ENCODE data around the gene SRRM3.
"Not testable (repeated sequence)": the region's sequence is repeated elsewhere in the genome, so short reads cannot be mapped to it uniquely, and the experiment has no call there.

The SRRM3 gene

DNA sequence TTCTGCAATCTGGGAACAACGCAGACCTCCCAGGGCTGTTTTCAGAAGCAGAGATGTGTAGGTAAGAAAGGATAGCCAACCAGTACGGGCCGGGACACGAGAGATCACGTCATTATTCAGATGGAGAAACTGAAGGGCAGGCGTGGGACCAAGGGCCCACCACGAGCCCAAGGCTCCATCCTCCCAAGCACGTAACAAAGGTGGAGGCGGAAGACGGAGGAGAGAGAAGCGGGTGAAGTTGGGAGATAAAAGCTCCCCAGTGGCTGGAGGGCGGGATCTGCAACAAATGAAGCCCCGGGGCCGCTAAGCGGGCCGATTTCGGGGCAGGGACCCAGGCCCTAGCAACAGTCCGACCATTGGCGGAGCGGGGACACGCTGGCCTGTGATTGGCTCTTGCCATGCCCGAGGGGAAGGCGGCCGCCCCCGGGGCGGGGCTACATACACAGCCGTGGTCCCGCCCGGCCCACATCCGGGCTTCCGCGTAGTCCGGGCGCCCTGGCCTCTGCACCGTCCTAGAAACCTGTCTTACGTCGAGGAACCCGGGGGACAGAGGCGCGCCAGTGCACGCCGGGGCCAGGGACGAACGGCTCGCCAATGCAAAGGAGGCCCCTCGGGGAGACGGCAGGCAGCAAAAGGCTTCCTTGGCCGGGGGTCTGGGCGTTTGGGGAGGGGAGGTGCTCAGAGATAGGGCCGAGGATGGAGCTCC is 116.2 kb downstream of the SRRM3 start:
- peak; percentile 87 for DNase-seq

DNA sequence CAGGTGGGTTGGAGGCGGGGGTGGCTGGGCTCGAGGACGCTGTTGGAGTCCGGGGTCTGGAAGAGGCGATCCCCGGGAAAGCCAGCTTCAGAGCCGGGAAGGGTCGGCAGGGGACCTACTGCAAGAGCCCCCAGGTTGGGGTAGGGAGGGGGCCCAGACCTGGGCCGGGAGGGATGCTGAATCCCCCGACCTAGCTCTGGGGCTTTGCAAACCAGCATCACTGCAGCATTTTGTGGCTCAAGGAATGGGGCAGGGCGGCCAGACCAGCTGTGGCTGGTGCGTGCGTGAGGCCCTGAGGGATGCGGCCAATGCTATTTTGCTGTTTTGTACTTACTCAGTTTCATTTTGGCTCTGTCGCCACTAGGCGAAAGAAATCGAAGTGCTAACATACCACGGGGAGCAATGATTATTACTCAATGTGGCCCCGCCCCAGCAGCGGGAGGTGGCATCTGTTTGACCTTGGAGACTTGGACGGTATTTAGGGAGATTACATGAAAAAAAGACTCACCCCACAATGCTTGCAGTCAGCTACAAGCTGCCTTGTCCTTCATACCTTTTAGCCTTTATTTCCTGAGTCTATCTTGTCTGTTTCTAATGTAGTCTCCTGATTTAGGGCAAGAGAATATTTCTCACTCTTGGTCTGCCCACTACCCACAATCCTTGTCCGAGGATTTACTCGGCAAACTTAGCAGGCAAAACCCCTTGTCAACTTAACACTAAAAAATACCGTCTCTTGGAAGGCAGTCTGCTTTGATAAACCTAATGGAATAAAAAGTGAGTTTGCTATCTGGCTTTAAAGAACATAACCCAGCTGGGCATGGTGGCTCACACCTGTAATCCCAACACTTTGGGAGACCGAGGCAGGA is 117.0 kb downstream of the SRRM3 start:
- no peak for DNase-seq

DNA sequence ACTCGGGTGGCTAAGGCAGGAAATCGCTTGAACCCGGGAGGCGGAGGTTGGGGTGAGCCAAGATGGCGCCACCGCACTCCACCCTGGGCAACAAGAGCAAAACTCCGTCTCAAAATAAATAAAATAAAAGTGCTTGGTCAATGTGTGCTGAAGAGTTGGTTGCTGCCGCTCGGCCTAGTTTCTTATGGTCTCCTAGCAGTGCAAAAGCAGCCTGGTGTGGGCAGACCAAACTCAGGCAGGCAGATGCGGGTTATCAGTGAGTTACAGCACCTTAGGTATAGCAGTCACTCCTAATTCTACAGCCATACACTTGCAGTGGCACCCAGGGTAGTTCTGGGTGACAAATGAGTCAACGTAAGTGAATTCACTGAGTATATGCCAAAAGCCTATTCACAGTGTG is 123.4 kb downstream of the SRRM3 start:
- no peak for DNase-seq

DNA sequence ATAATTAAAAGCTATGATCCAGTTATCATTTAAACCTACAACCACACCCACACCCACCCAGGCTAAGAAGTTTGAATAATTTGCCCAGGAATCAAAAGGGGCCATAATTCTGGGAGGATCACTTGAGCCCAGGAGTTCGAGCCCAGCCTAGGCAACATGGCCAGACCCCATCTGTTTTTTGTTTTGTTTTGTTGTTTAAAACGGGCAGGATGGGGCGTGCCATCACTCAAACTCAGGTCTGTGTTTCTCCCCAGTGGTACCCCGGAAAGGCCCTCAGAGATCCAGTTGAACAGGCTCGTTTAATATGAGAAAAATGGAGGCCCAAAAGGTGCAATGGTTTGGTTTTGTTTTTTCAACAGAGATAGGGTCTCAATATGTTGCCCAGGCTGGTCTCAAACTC is 124.1 kb downstream of the SRRM3 start:
- no peak for DNase-seq

DNA sequence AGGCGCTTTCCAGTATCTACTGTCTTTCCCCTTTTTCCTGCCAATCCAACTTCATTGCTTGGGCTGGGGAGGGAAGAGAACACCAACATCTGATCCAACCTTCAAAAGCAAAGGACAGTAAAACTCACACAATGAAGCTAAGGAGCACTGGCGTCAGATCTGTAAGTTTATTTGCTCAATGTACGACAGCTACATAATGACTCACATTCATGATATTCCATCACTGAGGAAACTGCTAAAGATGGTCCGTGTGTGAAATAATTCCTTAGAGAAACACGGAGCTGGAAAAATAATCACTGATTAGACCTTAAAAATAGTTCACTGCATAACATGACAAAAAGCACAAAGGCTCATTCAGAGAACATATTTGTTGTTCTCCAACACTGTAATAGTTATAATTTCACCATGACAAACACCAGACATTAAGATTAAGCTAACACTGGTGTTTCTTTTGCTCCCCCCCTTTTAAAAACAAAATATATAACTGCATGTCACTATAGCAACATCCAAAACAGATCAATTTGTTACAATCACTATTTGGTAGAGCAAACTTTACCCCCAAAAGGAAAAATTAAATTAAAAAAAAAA is 125.0 kb downstream of the SRRM3 start:
- no peak for DNase-seq

DNA sequence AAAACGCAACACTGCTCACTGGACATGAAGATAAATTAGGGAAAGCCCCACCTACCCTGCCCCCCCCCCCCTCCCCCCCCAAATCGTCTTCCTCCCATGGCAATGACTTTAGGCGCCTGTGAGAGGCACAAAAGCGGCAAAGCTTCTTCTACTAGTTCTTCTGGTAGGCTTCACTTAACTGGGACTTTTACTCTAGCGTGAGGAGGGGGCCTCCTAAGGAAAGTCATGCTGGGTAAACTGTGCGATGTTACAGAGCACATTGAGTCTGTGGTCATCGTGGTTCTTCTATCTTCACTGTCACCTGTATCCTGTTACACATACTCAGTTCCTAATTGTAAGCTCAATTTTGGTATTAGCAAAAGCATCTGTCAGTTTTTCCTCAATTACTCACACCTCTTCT is 125.9 kb downstream of the SRRM3 start:
- no peak for DNase-seq

DNA sequence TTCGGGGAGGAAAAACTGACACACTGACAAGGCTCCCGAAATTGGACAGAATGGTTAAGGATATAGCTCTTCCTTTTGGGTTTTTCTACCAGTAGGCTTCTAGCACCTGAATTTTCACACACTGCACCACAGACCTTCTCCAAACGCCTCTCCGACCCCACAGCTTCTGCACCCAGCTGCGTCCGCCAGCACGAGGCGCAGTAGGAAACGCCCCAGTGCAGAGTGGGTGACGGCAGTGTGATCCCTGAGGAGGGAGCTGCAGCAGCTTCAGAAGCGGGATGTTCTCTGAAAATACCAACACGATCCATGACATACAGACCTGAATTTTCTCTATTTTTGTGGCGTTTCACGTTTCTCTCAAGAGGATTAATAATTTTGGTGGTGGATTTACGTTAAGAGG is 126.7 kb downstream of the SRRM3 start:
- DNase-seq: no peak

DNA sequence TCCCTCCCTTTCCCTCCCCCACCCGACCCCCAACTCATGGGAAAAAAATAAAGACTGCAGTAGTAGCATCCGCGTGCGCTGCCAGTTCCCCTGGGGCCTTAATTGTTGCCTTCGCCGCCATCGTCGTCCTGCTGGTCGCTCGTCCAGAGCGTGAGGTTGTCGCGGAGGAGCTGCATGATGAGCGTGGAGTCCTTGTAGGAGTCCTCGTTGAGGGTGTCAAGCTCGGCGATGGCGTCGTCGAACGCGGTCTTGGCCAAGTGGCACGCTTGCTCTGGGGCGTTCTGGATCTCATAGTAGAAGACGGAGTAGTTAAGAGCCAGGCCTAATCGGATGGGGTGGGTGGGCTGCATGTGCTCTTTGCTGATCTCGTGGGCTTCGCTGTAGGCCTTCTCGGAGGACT is 127.8 kb downstream of the SRRM3 start:
- DNase-seq: no peak

DNA sequence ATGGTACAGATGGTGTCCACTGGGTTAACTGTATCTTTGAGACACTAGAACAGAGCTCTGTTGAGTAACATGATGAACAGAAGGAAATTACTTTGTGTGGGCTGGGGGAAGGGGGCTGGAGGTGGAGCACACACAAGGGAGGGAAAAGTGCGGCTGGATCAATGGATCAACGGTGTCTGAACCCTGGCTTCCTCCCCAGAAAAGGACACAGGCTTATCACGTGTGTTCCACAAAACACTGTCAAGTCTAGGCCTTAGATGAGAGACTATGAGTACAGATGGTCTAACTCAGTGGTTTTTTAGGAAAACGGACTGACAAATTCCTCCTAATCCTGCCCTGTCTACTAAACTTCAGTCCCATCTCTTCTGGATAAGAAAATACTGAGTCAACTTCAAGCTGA is 128.6 kb downstream of the SRRM3 start:
- no peak for DNase-seq

DNA sequence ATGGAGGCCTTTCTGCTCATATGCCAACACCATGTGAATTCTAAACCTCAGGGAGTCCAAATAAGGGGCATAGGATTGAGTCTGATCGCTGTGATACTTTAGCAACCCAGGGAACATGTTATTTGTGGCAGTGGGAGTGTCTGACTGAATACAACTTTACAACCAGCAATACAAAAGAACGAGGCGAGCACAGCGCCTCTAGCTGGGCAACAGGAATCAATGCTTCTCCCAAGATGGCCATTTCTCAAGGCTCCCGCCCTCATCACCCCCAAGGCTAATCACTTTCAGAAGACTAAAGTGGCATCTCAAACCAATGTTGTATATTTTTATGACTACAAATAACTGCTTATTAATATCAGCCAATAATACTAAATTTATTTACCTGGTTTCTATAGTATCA is 129.0 kb downstream of the SRRM3 start:
- DNase-seq: no peak

DNA sequence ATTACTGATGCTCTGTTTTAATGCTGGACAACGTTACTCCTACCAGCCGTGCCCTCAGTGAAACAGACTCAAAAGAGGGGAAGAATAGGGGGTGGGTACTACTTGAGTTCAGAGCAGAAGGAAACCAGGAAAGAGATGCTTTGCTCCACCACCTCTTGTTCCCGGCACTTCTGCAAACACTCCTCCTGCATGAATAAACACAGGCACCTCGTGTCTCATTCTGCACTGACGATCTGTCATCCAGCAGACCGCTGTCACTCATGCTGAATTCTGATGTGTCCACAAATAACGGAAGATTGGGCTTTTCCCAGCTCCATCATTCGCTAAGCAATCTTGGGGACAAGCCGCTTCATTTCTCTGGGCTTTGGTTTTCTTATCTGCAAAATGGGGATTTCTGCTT is 130.4 kb downstream of the SRRM3 start:
- no peak for DNase-seq

DNA sequence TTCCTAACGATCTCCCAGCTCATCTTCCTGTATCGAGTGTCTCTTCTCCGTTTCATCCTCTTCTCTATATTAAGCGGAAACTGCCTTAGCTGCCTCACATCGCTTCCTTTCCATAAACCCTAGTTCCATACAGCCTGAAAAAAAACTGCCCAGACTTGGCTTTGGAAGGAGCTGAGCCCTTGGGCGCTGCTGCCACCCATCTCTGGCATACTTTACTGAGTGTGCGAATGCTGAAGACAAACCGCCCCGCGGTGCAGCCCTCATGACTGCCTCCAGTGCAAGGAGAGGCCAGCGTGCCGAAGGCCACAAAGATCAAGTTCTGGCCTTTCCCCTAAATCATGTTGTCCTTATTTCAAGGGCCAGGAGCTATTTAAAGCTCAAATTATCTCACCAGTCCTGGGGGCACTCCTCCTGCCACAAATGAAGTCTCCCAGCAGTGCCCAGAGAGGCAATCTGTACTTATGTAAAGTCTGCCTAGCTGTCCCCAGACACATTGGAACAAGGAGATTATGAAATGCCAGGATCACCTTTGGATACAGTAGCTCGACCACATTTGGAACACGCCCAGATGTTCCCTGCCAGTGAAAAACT is 131.9 kb downstream of the SRRM3 start:
- DNase-seq: no peak

DNA sequence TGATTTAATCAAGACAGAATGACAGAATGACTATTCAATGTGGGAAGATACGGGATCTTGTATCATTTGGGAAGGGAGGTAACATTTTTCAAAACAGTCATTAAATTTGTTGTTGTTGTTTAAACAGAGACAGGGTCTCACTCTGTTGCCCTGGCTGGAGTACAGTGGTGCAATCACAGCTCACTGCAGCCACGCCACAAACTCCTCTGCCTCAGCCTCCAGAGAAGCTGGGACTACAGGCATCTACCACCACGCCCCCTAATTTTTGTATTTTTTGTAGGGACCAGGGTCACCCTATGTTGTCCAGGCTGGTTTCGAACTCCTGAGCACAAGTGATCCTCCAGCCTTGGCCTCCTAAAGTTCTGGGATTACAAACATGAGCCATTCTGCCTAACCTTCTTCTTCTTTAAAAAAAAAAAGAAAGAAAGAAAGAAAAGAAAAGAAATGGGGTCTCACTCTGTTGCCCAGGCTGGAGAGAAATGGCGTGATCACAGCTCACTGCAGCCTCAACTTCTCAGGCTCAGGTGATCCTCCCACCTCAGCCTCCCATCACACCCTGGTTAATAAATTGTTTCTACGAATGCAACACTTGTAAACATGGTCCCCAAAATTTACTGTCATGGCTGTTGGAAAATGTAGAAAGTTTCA is 132.7 kb downstream of the SRRM3 start:
- DNase-seq: no peak

DNA sequence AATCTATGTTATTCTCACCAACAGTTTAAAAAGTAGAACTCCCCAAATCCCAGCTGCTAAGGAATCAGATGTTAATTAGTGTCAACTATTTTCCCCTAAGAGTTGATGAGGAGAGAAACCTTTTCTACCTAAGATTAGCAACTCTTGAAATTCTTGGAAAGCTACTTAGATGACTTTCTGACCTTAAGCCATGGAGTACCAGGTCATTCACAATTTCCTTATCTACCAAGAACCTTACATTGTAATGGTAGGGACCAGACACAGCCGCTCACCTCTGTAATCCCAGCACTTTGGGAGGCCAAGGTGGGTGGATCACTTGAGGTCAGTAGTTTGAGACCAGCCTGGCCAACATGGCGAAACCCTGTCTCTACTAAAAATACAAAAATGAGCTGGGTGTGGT is 133.7 kb downstream of the SRRM3 start:
- not testable (repeated sequence) for DNase-seq

DNA sequence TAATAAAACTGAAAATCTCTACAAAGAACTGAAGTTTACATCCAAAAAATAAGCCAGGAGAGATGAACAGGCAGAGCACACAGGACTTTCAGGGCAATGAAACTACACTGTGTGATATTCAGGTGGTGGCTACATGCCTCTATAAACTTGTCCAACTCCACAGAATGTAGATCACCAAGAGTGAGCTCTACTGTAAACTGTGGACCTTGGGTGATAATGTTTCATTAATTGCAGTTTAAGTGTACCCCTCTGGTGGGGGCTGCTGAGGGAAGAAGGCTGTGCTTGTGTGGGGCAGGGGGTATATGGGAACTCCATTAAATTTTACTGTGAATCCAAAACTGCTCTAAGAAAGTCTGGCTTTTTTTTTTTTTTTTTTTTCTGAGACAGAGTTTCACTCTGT is 134.4 kb downstream of the SRRM3 start:
- DNase-seq: no peak
